GM18951 (cell line): ENCODE results near the gene CLTA.
"Not testable (repeated sequence)": the region's sequence is repeated elsewhere in the genome, so short reads cannot be mapped to it uniquely, and the experiment has no call there.

ENCODE experiments used
- POLR2A ChIP-seq: IDR thresholded peaks from 4 replicates; pipeline ENCODE4 v1.6.1; 2011; ENCODE audit warnings: mild to moderate bottlenecking; ENCODE audit not compliant: insufficient read length, insufficient read depth; ENCODE audit errors: extremely low read depth
- in situ Hi-C: fragments of 300-500 bp; cut with MboI; formaldehyde crosslinking; loops from one replicate; pipeline ENCODE4 v1.12.0; 2022; ENCODE audit warnings: low sequenced_read_pairs, mixed read lengths, inconsistent platforms; ENCODE audit not compliant: unreplicated experiment

The CLTA gene

GRCh38 chr9:36210722-36211121 is 20.0 kb downstream of the CLTA start:
- no peak for TF ChIP-seq POLR2A
- in situ Hi-C loops, result no loop called here

GRCh38 chr9:36211510-36211909 is 20.8 kb downstream of the CLTA start:
- TF ChIP-seq POLR2A, result no peak
- in situ Hi-C loops, result no loop called here

- no peak for TF ChIP-seq POLR2A
- in situ Hi-C loops, result no loop called here
Measured at GRCh38 chr9:36213387-36213786, 22.7 kb downstream of the CLTA start.

- no peak for TF ChIP-seq POLR2A
- in situ Hi-C loops, result no loop called here
Measured at GRCh38 chr9:36213989-36214388, 23.3 kb downstream of the CLTA start.

- in situ Hi-C loops, result no loop called here
- no peak for TF ChIP-seq POLR2A
Measured at GRCh38 chr9:36214571-36214970, 23.9 kb downstream of the CLTA start.

- in situ Hi-C loops, result no loop called here
- TF ChIP-seq POLR2A, result no peak
Measured at GRCh38 chr9:36217256-36217968, 26.7 kb downstream of the CLTA start.

- no peak for TF ChIP-seq POLR2A
- in situ Hi-C loops, result no loop called here
Measured at GRCh38 chr9:36218011-36218410, 27.3 kb downstream of the CLTA start.

GRCh38 chr9:36218411-36218901 is 27.7 kb downstream of the CLTA start:
- in situ Hi-C loops, result no loop called here
- no peak for TF ChIP-seq POLR2A

GRCh38 chr9:36221667-36222066 is 30.9 kb downstream of the CLTA start:
- in situ Hi-C loops, result no loop called here
- TF ChIP-seq POLR2A, result no peak

- in situ Hi-C loops, result no loop called here
- TF ChIP-seq POLR2A, result no peak
Measured at GRCh38 chr9:36222449-36222848, 31.7 kb downstream of the CLTA start.

- no peak for TF ChIP-seq POLR2A
- in situ Hi-C loops, result no loop called here
Measured at GRCh38 chr9:36237230-36237629, 46.5 kb downstream of the CLTA start.

GRCh38 chr9:36239205-36239604 is 48.5 kb downstream of the CLTA start:
- in situ Hi-C loops, result not testable (repeated sequence)

GRCh38 chr9:36239675-36240074 is 49.0 kb downstream of the CLTA start:
- in situ Hi-C loops, result not testable (repeated sequence)

- no peak for TF ChIP-seq POLR2A
Measured at GRCh38 chr9:36245906-36246305, 55.2 kb downstream of the CLTA start.

GRCh38 chr9:36247356-36247755 is 56.6 kb downstream of the CLTA start:
- TF ChIP-seq POLR2A, result no peak
- in situ Hi-C loops, result no loop called here

More at GRCh38 chr9:36245906-36246305, 55.2 kb downstream of the CLTA start:
- in situ Hi-C loops, result no loop called here

- in situ Hi-C loops, result not testable (repeated sequence)
Measured at GRCh38 chr9:36248061-36248460, 57.3 kb downstream of the CLTA start.
